ENCODE results near the gene PRKAA1.
A peak's percentile ranks its signal among the peaks of the same experiment; 100 is the strongest.
"Not testable (repeated sequence)": the region's sequence is repeated elsewhere in the genome, so short reads cannot be mapped to it uniquely, and the experiment has no call there.

The PRKAA1 gene

GRCh38 chr5:40798801-40799210 lies 632 bp upstream of the PRKAA1 start:
- no peak overlapping the region for H4K8ac ChIP-seq (ENCODE audit: low read depth, low read length)
- H3K27ac ChIP-seq (replicated peaks; ENCODE audit: low read length) = no peak overlapping the region
- no peak overlapping the region for H2AK5ac ChIP-seq (ENCODE audit: low read depth, low read length)
- H3K9me3 ChIP-seq (replicated peaks in 1 of 2; ENCODE audit: control insufficient read depth in 2 of 2, insufficient read depth in 1 of 2, low read depth in 1 of 2, low read length in 2 of 2) = no peaks in the 10 kb centered on the region
- H2AFZ ChIP-seq (ENCODE audit: low read length) = peak overlapping the region; percentile 93
- no peak for DNase-seq (ENCODE audit: low spot score)
- WGBS, 2 donors (ENCODE audit: extremely low coverage in 2 of 2, insufficient read length in 2 of 2, insufficient replicate concordance in 1 of 2) = no CpG with 5 or more reads among the region's 7 CpGs
- no peak overlapping the region for H3K18ac ChIP-seq (ENCODE audit: low read length)
- peaks cover 5% of the 10 kb centered on the region in 2 donors for H3K4me1 ChIP-seq (ENCODE audit: control insufficient read depth in 2 of 2, insufficient read depth in 1 of 2, low read depth in 1 of 2, low read length in 2 of 2)
- no peak overlapping the region for H2BK120ac ChIP-seq (ENCODE audit: low read depth, low read length)
- peaks cover 4% of the 10 kb centered on the region for H3K79me1 ChIP-seq (ENCODE audit: low read depth, low read length)
- no peak overlapping the region for H3K9ac ChIP-seq (ENCODE audit: low read depth, low read length, poor library complexity)
- H3K14ac ChIP-seq (ENCODE audit: low read length) = no peak overlapping the region
- H3K36me3 ChIP-seq (replicated peaks in 1 of 2; ENCODE audit: control insufficient read depth in 2 of 2, insufficient read depth in 2 of 2, low read length in 2 of 2) = peaks cover 0 to 14% of the 10 kb centered on the region in 2 donors
- H2BK15ac ChIP-seq (ENCODE audit: low read length) = no peak overlapping the region
- H3K27me3 ChIP-seq (ENCODE audit: control insufficient read depth in 3 of 3, insufficient read depth in 3 of 3, low read depth in 1 of 3, low read length in 3 of 3) = no peaks in the 10 kb centered on the region
- no peak overlapping the region for H2BK12ac ChIP-seq (ENCODE audit: low read length)
- H3K4me3 ChIP-seq (ENCODE audit: low read length in 2 of 2) = peak overlapping the region; percentile 95 to 99
- no peak overlapping the region for H3K23ac ChIP-seq (ENCODE audit: low read depth, low read length, poor library complexity)
- no peak overlapping the region for H2BK5ac ChIP-seq (ENCODE audit: low read length)
- H3K4me2 ChIP-seq (ENCODE audit: insufficient read depth, low read length, poor library complexity, severe bottlenecking) = peak overlapping the region; percentile 81
- no peak overlapping the region for H3K4ac ChIP-seq (ENCODE audit: low read length)
- H4K91ac ChIP-seq (ENCODE audit: low read depth, low read length, poor library complexity) = no peak overlapping the region

GRCh38 chr5:40797273-40798011 lies 732 bp downstream of the PRKAA1 start:
- Histone ChIP-seq H3K79me1 (ENCODE audit: low read depth, low read length) (peaks cover 7% of the 10 kb centered on the region), H3K4me1 (ENCODE audit: control insufficient read depth in 2 of 2, insufficient read depth in 1 of 2, low read depth in 1 of 2, low read length in 2 of 2) (peaks cover 5% of the 10 kb centered on the region in 2 donors), H2BK15ac (ENCODE audit: low read length) (peak overlapping the region; percentile 96), H3K27ac (replicated peaks; ENCODE audit: low read length) (peak overlapping the region; percentile 97), H2AK5ac (ENCODE audit: low read depth, low read length) (no peak overlapping the region), H3K14ac (ENCODE audit: low read length) (peak overlapping the region; percentile 47), H3K27me3 (ENCODE audit: control insufficient read depth in 3 of 3, insufficient read depth in 3 of 3, low read depth in 1 of 3, low read length in 3 of 3) (no peaks in the 10 kb centered on the region), H3K9ac (ENCODE audit: low read depth, low read length, poor library complexity) (peak overlapping the region; percentile 96), H3K36me3 (replicated peaks in 1 of 2; ENCODE audit: control insufficient read depth in 2 of 2, insufficient read depth in 2 of 2, low read length in 2 of 2) (peaks cover 0 to 14% of the 10 kb centered on the region in 2 donors), H3K9me3 (replicated peaks in 1 of 2; ENCODE audit: control insufficient read depth in 2 of 2, insufficient read depth in 1 of 2, low read depth in 1 of 2, low read length in 2 of 2) (no peaks in the 10 kb centered on the region), H2BK5ac (ENCODE audit: low read length) (peak overlapping the region; percentile 82), H2AFZ (ENCODE audit: low read length) (peak overlapping the region; percentile 99), H3K4me3 (ENCODE audit: low read length in 2 of 2) (peak overlapping the region; percentile 97 to 99), H4K8ac (ENCODE audit: low read depth, low read length) (peak overlapping the region; percentile 43), H4K91ac (ENCODE audit: low read depth, low read length, poor library complexity) (no peak overlapping the region), H2BK120ac (ENCODE audit: low read depth, low read length) (peak overlapping the region; percentile 87), H3K23ac (ENCODE audit: low read depth, low read length, poor library complexity) (peak overlapping the region; percentile 98), H3K18ac (ENCODE audit: low read length) (peak overlapping the region; percentile 99), H3K4me2 (ENCODE audit: insufficient read depth, low read length, poor library complexity, severe bottlenecking) (peak overlapping the region; percentile 56), H3K4ac (ENCODE audit: low read length) (no peak overlapping the region), H2BK12ac (ENCODE audit: low read length) (no peak overlapping the region)
- DNase-seq (ENCODE audit: low spot score) = peak; percentile 46
- no CpG with 5 or more reads among the region's 56 CpGs for WGBS, 2 donors (ENCODE audit: extremely low coverage in 2 of 2, insufficient read length in 2 of 2, insufficient replicate concordance in 1 of 2)

GRCh38 chr5:40796487-40796889 lies 1.7 kb downstream of the PRKAA1 start:
- no peak overlapping the region for H4K8ac ChIP-seq (ENCODE audit: low read depth, low read length)
- H3K4me1 ChIP-seq (ENCODE audit: control insufficient read depth in 2 of 2, insufficient read depth in 1 of 2, low read depth in 1 of 2, low read length in 2 of 2) = peaks cover 2 to 5% of the 10 kb centered on the region in 2 donors
- H2BK120ac ChIP-seq (ENCODE audit: low read depth, low read length) = no peak overlapping the region
- no peak overlapping the region for H3K27ac ChIP-seq (replicated peaks; ENCODE audit: low read length)
- H3K9ac ChIP-seq (ENCODE audit: low read depth, low read length, poor library complexity) = no peak overlapping the region
- peak overlapping the region in 1 of 2 donors; percentile 99 for H3K4me3 ChIP-seq (ENCODE audit: low read length in 2 of 2)
- no peak overlapping the region for H3K4ac ChIP-seq (ENCODE audit: low read length)
- H3K4me2 ChIP-seq (ENCODE audit: insufficient read depth, low read length, poor library complexity, severe bottlenecking) = no peak overlapping the region
- no peak overlapping the region for H3K14ac ChIP-seq (ENCODE audit: low read length)
- no peak overlapping the region for H4K91ac ChIP-seq (ENCODE audit: low read depth, low read length, poor library complexity)
- no CpG with 5 or more reads among the region's 3 CpGs for WGBS, 2 donors (ENCODE audit: extremely low coverage in 2 of 2, insufficient read length in 2 of 2, insufficient replicate concordance in 1 of 2)
- no peak overlapping the region for H3K18ac ChIP-seq (ENCODE audit: low read length)
- no peak overlapping the region for H2BK15ac ChIP-seq (ENCODE audit: low read length)
- H3K36me3 ChIP-seq (replicated peaks in 1 of 2; ENCODE audit: control insufficient read depth in 2 of 2, insufficient read depth in 2 of 2, low read length in 2 of 2) = peaks cover 0 to 14% of the 10 kb centered on the region in 2 donors
- no peak overlapping the region for H2AK5ac ChIP-seq (ENCODE audit: low read depth, low read length)
- H3K27me3 ChIP-seq (ENCODE audit: control insufficient read depth in 3 of 3, insufficient read depth in 3 of 3, low read depth in 1 of 3, low read length in 3 of 3) = no peaks in the 10 kb centered on the region
- H2BK5ac ChIP-seq (ENCODE audit: low read length) = no peak overlapping the region
- H3K79me1 ChIP-seq (ENCODE audit: low read depth, low read length) = peaks cover 7% of the 10 kb centered on the region
- H2BK12ac ChIP-seq (ENCODE audit: low read length) = no peak overlapping the region
- no peak overlapping the region for H3K23ac ChIP-seq (ENCODE audit: low read depth, low read length, poor library complexity)
- no peak for DNase-seq (ENCODE audit: low spot score)
- H3K9me3 ChIP-seq (replicated peaks in 1 of 2; ENCODE audit: control insufficient read depth in 2 of 2, insufficient read depth in 1 of 2, low read depth in 1 of 2, low read length in 2 of 2) = no peaks in the 10 kb centered on the region
- H2AFZ ChIP-seq (ENCODE audit: low read length) = no peak overlapping the region

GRCh38 chr5:40794877-40795276 lies 3.3 kb downstream of the PRKAA1 start:
- H2BK15ac ChIP-seq (ENCODE audit: low read length); DNase-seq (ENCODE audit: low spot score); H3K14ac ChIP-seq (ENCODE audit: low read length); H3K4ac ChIP-seq (ENCODE audit: low read length); H2AFZ ChIP-seq (ENCODE audit: low read length); H3K27ac ChIP-seq (replicated peaks; ENCODE audit: low read length); H3K79me1 ChIP-seq (ENCODE audit: low read depth, low read length); H3K9ac ChIP-seq (ENCODE audit: low read depth, low read length, poor library complexity); H3K4me2 ChIP-seq (ENCODE audit: insufficient read depth, low read length, poor library complexity, severe bottlenecking); H3K9me3 ChIP-seq (replicated peaks in 1 of 2; ENCODE audit: control insufficient read depth in 2 of 2, insufficient read depth in 1 of 2, low read depth in 1 of 2, low read length in 2 of 2); H2BK120ac ChIP-seq (ENCODE audit: low read depth, low read length); H3K4me1 ChIP-seq (ENCODE audit: control insufficient read depth in 2 of 2, insufficient read depth in 1 of 2, low read depth in 1 of 2, low read length in 2 of 2); H3K27me3 ChIP-seq (ENCODE audit: control insufficient read depth in 3 of 3, insufficient read depth in 3 of 3, low read depth in 1 of 3, low read length in 3 of 3); H4K91ac ChIP-seq (ENCODE audit: low read depth, low read length, poor library complexity); H3K23ac ChIP-seq (ENCODE audit: low read depth, low read length, poor library complexity); H3K18ac ChIP-seq (ENCODE audit: low read length); H2AK5ac ChIP-seq (ENCODE audit: low read depth, low read length); H4K8ac ChIP-seq (ENCODE audit: low read depth, low read length); H2BK12ac ChIP-seq (ENCODE audit: low read length); H2BK5ac ChIP-seq (ENCODE audit: low read length); H3K4me3 ChIP-seq (ENCODE audit: low read length in 2 of 2): not testable (repeated sequence)
- no CpG with 5 or more reads among the region's 3 CpGs for WGBS, 2 donors (ENCODE audit: extremely low coverage in 2 of 2, insufficient read length in 2 of 2, insufficient replicate concordance in 1 of 2)
- peaks cover 0 to 14% of the 10 kb centered on the region in 2 donors for H3K36me3 ChIP-seq (replicated peaks in 1 of 2; ENCODE audit: control insufficient read depth in 2 of 2, insufficient read depth in 2 of 2, low read length in 2 of 2)

Data from neuronal stem cell (in vitro differentiated cells).